Measurements from ENCODE around the gene ASPHD2.

DNA sequence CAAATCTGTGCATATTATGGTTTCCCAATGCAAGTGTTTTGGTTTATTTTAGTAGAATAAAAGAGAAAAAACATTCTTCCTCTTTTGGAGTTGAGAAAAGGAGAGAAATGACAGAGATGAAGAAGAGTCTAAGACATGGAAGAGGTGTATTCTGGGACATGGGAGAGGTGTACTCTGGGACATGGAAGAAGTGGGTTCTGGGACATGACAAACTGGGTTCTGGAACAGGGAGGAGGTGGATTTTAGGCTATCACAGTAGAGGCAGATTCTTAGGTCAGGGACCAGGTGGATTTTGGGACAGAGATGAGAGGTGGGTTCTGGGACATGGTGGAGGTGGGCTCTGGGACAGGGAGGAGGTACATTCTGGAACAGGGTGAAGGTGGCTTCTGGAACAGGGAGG lies 2.1 kb upstream of the ASPHD2 start:
- no peak for TF ChIP-seq EP300 (IDR thresholded peaks at IDR 0.05; ENCODE audit: low read depth)
- TF ChIP-seq POLR2A (IDR thresholded peaks at IDR 0.05), result no peak

Data from transverse colon (tissue), 1 donor.